NOMO-1 (cell line): ENCODE data around the gene CD40LG.
A peak's percentile ranks its signal among the peaks of the same experiment; 100 is the strongest.

Experiments
- DNase-seq, 2 experiments: peaks; one replicate each; lab custom pipeline; 2025; ENCODE audit not compliant: unreplicated experiment in 2 of 2; lab: John Stamatoyannopoulos, UW

Gene CD40LG

GRCh38 chrX:136646602-136647239 lies 1.2 kb upstream of the CD40LG start:
- DNase-seq = no peak

GRCh38 chrX:136650811-136651210 lies 2.9 kb downstream of the CD40LG start:
- no peak for DNase-seq

- DNase-seq = no peak
These were observed 5.1 kb downstream of the CD40LG start for GRCh38 chrX:136652822-136653723.

GRCh38 chrX:136656361-136656964 lies 8.5 kb downstream of the CD40LG start:
- DNase-seq = no peak

GRCh38 chrX:136658151-136658550 lies 10.2 kb downstream of the CD40LG start:
- no peak for DNase-seq

- DNase-seq = no peak
These were observed 11.2 kb downstream of the CD40LG start for GRCh38 chrX:136659174-136659573.

GRCh38 chrX:136660896-136661295 lies 12.9 kb downstream of the CD40LG start:
- no peak for DNase-seq

GRCh38 chrX:136662104-136662503 lies 14.1 kb downstream of the CD40LG start:
- no peak for DNase-seq

GRCh38 chrX:136662976-136663375 lies 15.0 kb downstream of the CD40LG start:
- DNase-seq = no peak

GRCh38 chrX:136665258-136665900 lies 17.4 kb downstream of the CD40LG start:
- DNase-seq = peak; percentile 58 to 84

- peak; percentile 20 to 31 for DNase-seq
These were observed 18.1 kb downstream of the CD40LG start for GRCh38 chrX:136666088-136666487.

- no peak for DNase-seq
These were observed 19.6 kb downstream of the CD40LG start for GRCh38 chrX:136667446-136668168.

GRCh38 chrX:136671006-136671610 lies 23.1 kb downstream of the CD40LG start:
- DNase-seq = no peak

- no peak for DNase-seq
These were observed 26.5 kb downstream of the CD40LG start for GRCh38 chrX:136674270-136674985.

GRCh38 chrX:136679531-136679930 lies 31.6 kb downstream of the CD40LG start:
- no peak for DNase-seq

GRCh38 chrX:136684120-136684519 lies 36.2 kb downstream of the CD40LG start:
- DNase-seq = no peak

- no peak for DNase-seq
These were observed 39.5 kb downstream of the CD40LG start for GRCh38 chrX:136687457-136687856.

- no peak for DNase-seq
These were observed 41.5 kb downstream of the CD40LG start for GRCh38 chrX:136689436-136689835.

GRCh38 chrX:136691028-136691809 lies 43.3 kb downstream of the CD40LG start:
- DNase-seq = no peak
